Measurements from ENCODE around the gene CTNNA3.

DNA sequence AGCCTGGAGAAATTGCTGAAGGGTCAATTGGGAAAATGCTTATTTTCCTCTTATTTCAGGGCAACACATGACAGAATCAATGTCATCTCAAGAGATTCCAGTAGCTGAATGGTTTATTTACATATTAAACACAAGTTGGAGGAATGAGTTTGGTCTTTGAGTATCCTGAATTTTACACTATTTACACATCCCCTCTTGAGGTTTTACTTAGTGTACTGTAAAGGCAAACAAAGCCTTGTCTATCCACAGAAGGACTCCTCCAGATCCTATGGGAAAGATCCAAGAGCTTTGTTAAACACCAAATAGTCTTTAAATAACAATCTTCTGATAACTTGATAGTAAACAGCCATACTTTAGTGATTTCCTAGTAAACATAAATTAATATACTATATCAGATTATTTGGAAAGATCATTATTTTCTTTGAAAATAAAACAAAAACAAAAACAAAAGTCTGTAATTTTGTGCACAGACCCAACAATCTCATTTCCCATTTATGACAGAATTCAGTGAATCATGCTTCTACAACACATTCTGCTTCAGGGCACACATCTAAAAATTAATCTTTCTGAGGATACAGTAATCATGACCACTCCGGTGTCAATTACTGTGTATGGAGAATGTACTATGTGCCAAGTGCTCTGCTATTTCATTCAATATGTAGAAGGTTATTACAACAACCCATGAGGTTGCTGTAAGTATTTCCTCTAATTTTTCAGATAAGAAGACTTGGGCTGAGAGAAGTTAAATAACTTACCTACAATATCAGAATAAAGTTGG is 1345.2 kb downstream of the CTNNA3 start:
- TF ChIP-seq, protein P1, sequence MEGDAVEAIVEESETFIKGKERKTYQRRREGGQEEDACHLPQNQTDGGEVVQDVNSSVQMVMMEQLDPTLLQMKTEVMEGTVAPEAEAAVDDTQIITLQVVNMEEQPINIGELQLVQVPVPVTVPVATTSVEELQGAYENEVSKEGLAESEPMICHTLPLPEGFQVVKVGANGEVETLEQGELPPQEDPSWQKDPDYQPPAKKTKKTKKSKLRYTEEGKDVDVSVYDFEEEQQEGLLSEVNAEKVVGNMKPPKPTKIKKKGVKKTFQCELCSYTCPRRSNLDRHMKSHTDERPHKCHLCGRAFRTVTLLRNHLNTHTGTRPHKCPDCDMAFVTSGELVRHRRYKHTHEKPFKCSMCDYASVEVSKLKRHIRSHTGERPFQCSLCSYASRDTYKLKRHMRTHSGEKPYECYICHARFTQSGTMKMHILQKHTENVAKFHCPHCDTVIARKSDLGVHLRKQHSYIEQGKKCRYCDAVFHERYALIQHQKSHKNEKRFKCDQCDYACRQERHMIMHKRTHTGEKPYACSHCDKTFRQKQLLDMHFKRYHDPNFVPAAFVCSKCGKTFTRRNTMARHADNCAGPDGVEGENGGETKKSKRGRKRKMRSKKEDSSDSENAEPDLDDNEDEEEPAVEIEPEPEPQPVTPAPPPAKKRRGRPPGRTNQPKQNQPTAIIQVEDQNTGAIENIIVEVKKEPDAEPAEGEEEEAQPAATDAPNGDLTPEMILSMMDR (IDR thresholded peaks at IDR 0.05) = no peak
- no peak for TF ChIP-seq EP300 (IDR thresholded peaks at IDR 0.05)
- TF ChIP-seq POLR2A (IDR thresholded peaks at IDR 0.05) = no peak
